IMR-90 (cell line): ENCODE results near the gene ZCCHC13. TPM values are rescaled to one million over a fixed set of nuclear protein-coding genes. Genes with fewer than 3 reads are reported as not detected.

Experiments
- ATAC-seq: fragments of 200-7000 bp; cut with Tn5 transposase; 2 replicates; pipeline ENCODE4 v1.9.1; 2020; ENCODE audit warnings: low read depth, mild to moderate bottlenecking, moderate library complexity
- BruUV-seq: library from RNA; stranded (reverse); fragments of 400-500 nt; replicated peaks from 2 replicates; lab custom pipeline; 2021; lab: Mats Ljungman, UMichigan
- CTCF ChIA-PET: fragments of 300-600 bp; formaldehyde crosslinking; extraction: SDS; loops from one replicate; lab custom pipeline; 2021; ENCODE audit warnings: antibody characterized with exemption; lab: Yijun Ruan, JAX
- POLR2A ChIA-PET: fragments of 300-600 bp; sonication (Branson Sonifier 250); formaldehyde crosslinking; loops from one replicate; lab custom pipeline; 2022; ENCODE audit warnings: antibody characterized with exemption; ENCODE audit not compliant: unreplicated experiment; lab: Charles Lee
- DNase-seq: peaks from one replicate; pipeline ENCODE4 v3.0.0; 2013
- H2AFZ ChIP-seq: replicated peaks from 2 replicates; pipeline ENCODE3; 2013; ENCODE audit warnings: low read length, mild to moderate bottlenecking; ENCODE audit not compliant: poor library complexity
- H2AK5ac ChIP-seq: 2 replicates; pipeline ENCODE4 v1.6.1; 2013; ENCODE audit warnings: low read depth, low read length, inconsistent platforms
- H2AK9ac ChIP-seq: replicated peaks from 2 replicates; pipeline ENCODE3; 2013; ENCODE audit warnings: mild to moderate bottlenecking, low read depth, low read length, moderate library complexity; ENCODE audit not compliant: poor library complexity
- H2BK120ac ChIP-seq: 2 replicates; pipeline ENCODE4 v1.6.1; 2013; ENCODE audit warnings: low read depth, low read length, inconsistent platforms
- H2BK15ac ChIP-seq: 3 replicates; pipeline ENCODE4 v1.6.1; 2013; ENCODE audit warnings: low read depth, low read length, inconsistent platforms
- H2BK20ac ChIP-seq: 2 replicates; pipeline ENCODE4 v1.6.1; 2013; ENCODE audit warnings: low read depth, mild to moderate bottlenecking, inconsistent platforms, low read length, moderate library complexity
- H2BK5ac ChIP-seq: 2 replicates; pipeline ENCODE4 v1.6.1; 2013; ENCODE audit warnings: mild to moderate bottlenecking, low read depth, low read length, inconsistent platforms; ENCODE audit not compliant: poor library complexity, severe bottlenecking
- H3K14ac ChIP-seq: replicated peaks from 2 replicates; pipeline ENCODE4 v1.6.1; 2013; ENCODE audit warnings: low read depth, low read length, inconsistent platforms
- H3K18ac ChIP-seq: 2 replicates; pipeline ENCODE4 v1.6.1; 2013; ENCODE audit warnings: low read depth, low read length, control low read depth
- H3K23ac ChIP-seq: 2 replicates; pipeline ENCODE4 v1.6.1; 2013; ENCODE audit warnings: low read depth, low read length, inconsistent platforms
- H3K27ac ChIP-seq: 2 replicates; pipeline ENCODE4 v1.5.1; 2013; ENCODE audit warnings: mild to moderate bottlenecking, control low read depth, low read length; ENCODE audit not compliant: insufficient read depth
- H3K27me3 ChIP-seq: 2 replicates; pipeline ENCODE4 v1.6.1; 2013; ENCODE audit warnings: low read length; ENCODE audit not compliant: control insufficient read depth, insufficient read depth
- H3K36me3 ChIP-seq: 2 replicates; pipeline ENCODE4 v1.6.1; 2013; ENCODE audit warnings: low read length, mixed read lengths; ENCODE audit not compliant: control insufficient read depth, insufficient read depth
- H3K4ac ChIP-seq: 2 replicates; pipeline ENCODE4 v1.6.1; 2013; ENCODE audit warnings: low read depth, low read length, inconsistent platforms
- H3K4me1 ChIP-seq: 2 replicates; pipeline ENCODE4 v1.6.1; 2013; ENCODE audit warnings: low read length, mixed read lengths; ENCODE audit not compliant: control insufficient read depth, insufficient read depth
- H3K4me2 ChIP-seq: 2 replicates; pipeline ENCODE4 v1.6.1; 2013; ENCODE audit warnings: low read depth, mild to moderate bottlenecking, control low read depth, low read length, moderate library complexity
- H3K4me3 ChIP-seq: 2 replicates; pipeline ENCODE4 v1.5.1; 2013; ENCODE audit warnings: low read depth, mild to moderate bottlenecking, control low read depth, low read length, moderate library complexity; ENCODE audit not compliant: insufficient read depth
- H3K56ac ChIP-seq: 2 replicates; pipeline ENCODE4 v1.6.1; 2013; ENCODE audit warnings: low read length, inconsistent platforms; ENCODE audit not compliant: insufficient read depth; ENCODE audit errors: extremely low read depth
- H3K79me1 ChIP-seq, 2 experiments: 2 replicates each; pipeline ENCODE4 v1.6.1; 2013; ENCODE audit warnings: low read length in 2 of 2, inconsistent platforms in 1 of 2, low read depth in 1 of 2
- H3K9ac ChIP-seq: 2 replicates; pipeline ENCODE4 v1.6.1; 2013; ENCODE audit warnings: low read depth, low read length, control low read depth
- H3K9me1 ChIP-seq: 2 replicates; pipeline ENCODE4 v1.6.1; 2013; ENCODE audit warnings: low read length, inconsistent platforms; ENCODE audit not compliant: insufficient read depth
- H3K9me3 ChIP-seq: 2 replicates; pipeline ENCODE4 v1.6.1; 2013; ENCODE audit warnings: low read length; ENCODE audit not compliant: control insufficient read depth, insufficient read depth
- H4K20me1 ChIP-seq: 2 replicates; pipeline ENCODE4 v1.6.1; 2013; ENCODE audit warnings: low read length, inconsistent platforms; ENCODE audit not compliant: insufficient read depth
- H4K5ac ChIP-seq: 2 replicates; pipeline ENCODE4 v1.6.1; 2013; ENCODE audit warnings: mild to moderate bottlenecking, low read depth, low read length, control low read depth
- H4K8ac ChIP-seq, 2 experiments: 2 replicates each; pipeline ENCODE4 v1.6.1; 2013; ENCODE audit warnings: low read depth in 2 of 2, low read length in 2 of 2, control low read depth in 1 of 2, inconsistent platforms in 1 of 2
- H4K91ac ChIP-seq: 2 replicates; pipeline ENCODE4 v1.6.1; 2013; ENCODE audit warnings: low read depth, low read length, inconsistent platforms; ENCODE audit not compliant: insufficient read depth
- CEBPB ChIP-seq: IDR thresholded peaks from 2 replicates; pipeline ENCODE4 v1.6.1; 2012; ENCODE audit warnings: low read depth, low read length, improper control_type of control experiment
- FOS ChIP-seq: fragments of 150-350 bp; IDR thresholded peaks from 2 replicates; pipeline ENCODE4 v1.6.1; 2016; ENCODE audit warnings: low read depth, low read length
- MAFK ChIP-seq: IDR thresholded peaks from 2 replicates; pipeline ENCODE4 v1.6.1; 2012; ENCODE audit warnings: low read depth, low read length, improper control_type of control experiment
- RAD21 ChIP-seq: IDR thresholded peaks from 2 replicates; pipeline ENCODE4 v1.6.1; 2012; ENCODE audit warnings: low read length, improper control_type of control experiment
- SMC3 ChIP-seq: fragments of 150-350 bp; IDR thresholded peaks from 2 replicates; pipeline ENCODE4 v1.6.1; 2016; ENCODE audit warnings: low read depth, mild to moderate bottlenecking, antibody characterized with exemption, low read length, moderate library complexity
- WGBS, 2 experiments: methylation state at CpG; one replicate each; pipeline versions ENCODE4 v1.1.5 to v1.1.7; 2013; ENCODE audit warnings: missing lambda C conversion rate in 2 of 2; ENCODE audit not compliant: insufficient read length in 1 of 2; ENCODE audit errors: extremely low coverage in 2 of 2; 5-methylcytosine and 5-hydroxymethylcytosine counted together
- dilution Hi-C: fragments of 300-500 bp; cut with HindIII; formaldehyde crosslinking; loops from one replicate; pipeline ENCODE4 v1.14.3; 2018; ENCODE audit warnings: low sequenced_read_pairs; ENCODE audit not compliant: unreplicated experiment
- in situ Hi-C: fragments of 300-500 bp; cut with MboI; formaldehyde crosslinking; loops from 3 replicates; pipeline ENCODE4 v1.14.3; 2019; ENCODE audit warnings: low sequenced_read_pairs, inconsistent platforms, mixed read lengths
- intact Hi-C: fragments of 100-400 bp; cut with micrococcal nuclease; formaldehyde crosslinking; loops from 2 replicates; pipeline ENCODE4 v1.10.0; 2022
- polyA plus RNA-seq, 3 experiments: library from polyadenylated mRNA; depleted of rRNA; stranded (reverse); fragments of >200 nt; gene quantifications; 2 replicates each; pipeline ENCODE4 v1.2.3, GENCODE V29; 2012; ENCODE audit warnings: low replicate concordance in 1 of 3
- total RNA-seq: library from RNA; depleted of rRNA; stranded (reverse); fragments of >200 nt; gene quantifications from 2 replicates; pipeline ENCODE4 v1.2.3, GENCODE V29; 2012
- TF ChIP-seq, protein P1 (sequence below): conservative IDR thresholded peaks from 2 replicates; pipeline ENCODE4 v1.5.1; 2012; ENCODE audit warnings: mild to moderate bottlenecking, low read depth, low read length, improper control_type of control experiment

Gene ZCCHC13
- total and polyA plus RNA-seq, 2 of the 4 experiments (the other 2 are of a cell fraction): not detected

- H3K14ac ChIP-seq: no peak overlapping the region
- H2AFZ ChIP-seq: no peak overlapping the region
- H3K4ac ChIP-seq: no peak overlapping the region
- WGBS, 2 experiments: no CpG with 5 or more reads among the region's 3 CpGs
- no peak overlapping the region for H4K8ac ChIP-seq
- in situ Hi-C loops (no loop called here), intact Hi-C loops (loop anchor here (1.0 to 10.0 kb wide), 8 partner anchors 39 to 1259 kb away; no protein-coding TSS in a partner anchor), dilution Hi-C loops (no loop called here)
- no peak overlapping the region for H3K56ac ChIP-seq
- H2BK120ac ChIP-seq: no peak overlapping the region
- no TSS peak for BruUV-seq
- ChIA-PET POLR2A (interaction anchor here (0.6 kb wide), 1 partner anchor 56 kb away, joined by 6 read pairs; no protein-coding TSS in a partner anchor), CTCF (interaction anchor here (0.6 to 1.6 kb wide), 5 partner anchors 8 to 137 kb away, joined by 3 to 6 read pairs (median 4); no protein-coding TSS in a partner anchor)
- H3K4me2 ChIP-seq: no peak overlapping the region
- no peak overlapping the region for H4K91ac ChIP-seq
- H3K36me3 ChIP-seq: no peaks in the 10 kb centered on the region
- H3K27ac ChIP-seq: no peak overlapping the region
- no peak overlapping the region for H2AK9ac ChIP-seq
- no peak overlapping the region for H3K23ac ChIP-seq
- H4K20me1 ChIP-seq: no peaks in the 10 kb centered on the region
- H3K4me3 ChIP-seq: no peak overlapping the region
- H2BK20ac ChIP-seq: no peak overlapping the region
- no peaks in the 10 kb centered on the region for H3K79me1 ChIP-seq
- ATAC-seq (peak; percentile 99), DNase-seq (peak; percentile 97)
- 0 out of 2 replicates have a peak, but pooled peaks cover 2% of the 10 kb centered on the region for H3K4me1 ChIP-seq
- H2AK5ac ChIP-seq: no peak overlapping the region
- no peak overlapping the region for H2BK15ac ChIP-seq
- no peak overlapping the region for H2BK5ac ChIP-seq
- H3K9me1 ChIP-seq: no peaks in the 10 kb centered on the region
- H3K9ac ChIP-seq: no peak overlapping the region
- no peak overlapping the region for H4K5ac ChIP-seq
- no peak overlapping the region for H3K18ac ChIP-seq
- TF ChIP-seq FOS: peak; percentile 66
- no peak for TF ChIP-seq CEBPB
- no peak for TF ChIP-seq MAFK
- peak; percentile 70 for TF ChIP-seq RAD21
- peak; percentile 59 for TF ChIP-seq SMC3
- TF ChIP-seq, protein P1, sequence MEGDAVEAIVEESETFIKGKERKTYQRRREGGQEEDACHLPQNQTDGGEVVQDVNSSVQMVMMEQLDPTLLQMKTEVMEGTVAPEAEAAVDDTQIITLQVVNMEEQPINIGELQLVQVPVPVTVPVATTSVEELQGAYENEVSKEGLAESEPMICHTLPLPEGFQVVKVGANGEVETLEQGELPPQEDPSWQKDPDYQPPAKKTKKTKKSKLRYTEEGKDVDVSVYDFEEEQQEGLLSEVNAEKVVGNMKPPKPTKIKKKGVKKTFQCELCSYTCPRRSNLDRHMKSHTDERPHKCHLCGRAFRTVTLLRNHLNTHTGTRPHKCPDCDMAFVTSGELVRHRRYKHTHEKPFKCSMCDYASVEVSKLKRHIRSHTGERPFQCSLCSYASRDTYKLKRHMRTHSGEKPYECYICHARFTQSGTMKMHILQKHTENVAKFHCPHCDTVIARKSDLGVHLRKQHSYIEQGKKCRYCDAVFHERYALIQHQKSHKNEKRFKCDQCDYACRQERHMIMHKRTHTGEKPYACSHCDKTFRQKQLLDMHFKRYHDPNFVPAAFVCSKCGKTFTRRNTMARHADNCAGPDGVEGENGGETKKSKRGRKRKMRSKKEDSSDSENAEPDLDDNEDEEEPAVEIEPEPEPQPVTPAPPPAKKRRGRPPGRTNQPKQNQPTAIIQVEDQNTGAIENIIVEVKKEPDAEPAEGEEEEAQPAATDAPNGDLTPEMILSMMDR: peak; percentile 67
- H3K9me3 ChIP-seq: peaks cover 4% of the 10 kb centered on the region
- H3K27me3 ChIP-seq: no peaks in the 10 kb centered on the region
Measured at GRCh38 chrX:74343343-74344279, 39.6 kb downstream of the ZCCHC13 start.
